ENCODE results near the gene ADAMTS1. TPM values are rescaled to one million over a fixed set of nuclear protein-coding genes. Genes with fewer than 3 reads are reported as not detected.

ADAMTS1 gene
- total RNA-seq, 1 experiment from 2014 or later, result 17.8 TPM

DNA sequence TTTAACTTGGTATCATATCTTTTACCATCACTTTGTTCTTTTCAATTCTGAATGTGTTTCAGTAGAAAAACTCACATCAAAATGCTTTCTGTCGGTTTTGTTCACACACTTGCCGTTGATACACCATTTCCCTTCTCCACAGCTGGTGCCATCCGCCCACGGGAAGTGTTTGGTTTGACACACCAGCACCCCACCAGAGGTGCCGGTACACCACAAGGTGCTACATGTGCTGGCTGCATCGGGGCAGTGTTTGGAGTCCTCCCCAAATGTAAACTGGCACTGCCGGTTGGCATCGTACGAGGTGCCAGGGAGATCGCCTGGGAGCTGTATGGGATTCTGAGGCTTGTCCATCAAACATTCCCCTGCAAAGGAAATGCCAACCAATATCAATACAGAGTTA is 5.0 kb downstream of the ADAMTS1 start:
- Histone ChIP-seq H4K8ac (replicated peaks; ENCODE audit: insufficient read length, low read depth, low read length) (no peak overlapping the region), H3K56ac (ENCODE audit: insufficient read length, low read depth, low read length) (no peak overlapping the region), H2BK20ac (ENCODE audit: low read depth, low read length, poor library complexity, severe bottlenecking) (no peak overlapping the region), H2BK5ac (ENCODE audit: insufficient read length, low read length) (no peak overlapping the region), H3K27ac (ENCODE audit: insufficient read length, low read depth, low read length) (no peak overlapping the region), H3T11ph (ENCODE audit: low read length) (no peak overlapping the region), H3K79me2 (ENCODE audit: insufficient read depth, low read length) (peaks cover 8% of the 10 kb centered on the region; the same call in 1 of the 2 replicates), H4K5ac (ENCODE audit: insufficient read length, low read depth, low read length) (no peak overlapping the region), H3K27me3 (ENCODE audit: insufficient read depth, low read length) (no peaks in the 10 kb centered on the region), H2AK5ac (ENCODE audit: insufficient read length, low read length) (no peak overlapping the region), H3K18ac (ENCODE audit: insufficient read length, low read depth, low read length) (no peak overlapping the region), H2BK15ac (ENCODE audit: low read depth, low read length) (no peak overlapping the region), H3K23ac (ENCODE audit: insufficient read length, low read depth, low read length) (no peak overlapping the region), H3K4ac (ENCODE audit: low read depth, low read length) (no peak overlapping the region), H3K9me3 (ENCODE audit: control insufficient read depth, low read depth, low read length) (no peaks in the 10 kb centered on the region), H3K4me2 (ENCODE audit: insufficient read depth, insufficient read length, low read length) (no peak overlapping the region), H3K23me2 (ENCODE audit: insufficient read length, low read depth, low read length, poor library complexity, severe bottlenecking) (peaks cover 12% of the 10 kb centered on the region), H2AFZ (ENCODE audit: low read length) (no peak overlapping the region), H3K4me1 (ENCODE audit: insufficient read depth, low read length) (0 out of 2 replicates have a peak, but pooled peaks cover 4% of the 10 kb centered on the region), H2BK120ac (ENCODE audit: low read depth, low read length, poor library complexity, severe bottlenecking) (no peak overlapping the region), H3K14ac (ENCODE audit: insufficient read depth, low read length) (no peak overlapping the region), H3K9ac (ENCODE audit: extremely low read depth, insufficient read length, low read length) (no peak overlapping the region), H2BK12ac (ENCODE audit: insufficient read length, low read depth, low read length) (no peak overlapping the region), H4K91ac (ENCODE audit: insufficient read length, low read depth, low read length) (no peak overlapping the region), H3K79me1 (ENCODE audit: insufficient read depth, low read depth, low read length, poor library complexity, severe bottlenecking) (no peaks in the 10 kb centered on the region), H4K20me1 (ENCODE audit: control insufficient read depth, insufficient read depth, insufficient read length) (no peaks in the 10 kb centered on the region)
- DNase-seq, result no peak
- H3K4me3 Mint-ChIP-seq, result no peak overlapping the region
- H3K36me3 Mint-ChIP-seq (ENCODE audit: insufficient read depth in 1 of 3, low read depth in 3 of 3), result peaks cover 48 to 64% (median 62%) of the 10 kb centered on the region in 3 experiments
- H3K9me3 Mint-ChIP-seq, result peaks cover 0 to 2% of the 10 kb centered on the region in 2 experiments; a peak in 2 of 5 replicates
- peaks cover 6% of the 10 kb centered on the region for H3K27me3 Mint-ChIP-seq (ENCODE audit: low read depth)
- peaks cover 14 to 17% of the 10 kb centered on the region in 2 experiments for H3K4me1 Mint-ChIP-seq
- H3K27ac Mint-ChIP-seq, result no peak overlapping the region
- no peak for TF ChIP-seq CTCF (conservative IDR thresholded peaks at IDR 0.05)
- no CpG with 5 or more reads among the region's 10 CpGs for WGBS (ENCODE audit: extremely low coverage, insufficient read length, low lambda C conversion rate)
